CD4-positive, CD25-positive, alpha-beta regulatory T cell (primary cell): ENCODE results near the gene PDE5A. TPM values are rescaled to one million over a fixed set of nuclear protein-coding genes. Genes with fewer than 3 reads are reported as not detected.

Experiments
- ATAC-seq, 2 donors: fragments of 150-1000 bp; cut with Tn5 transposase; one replicate each; pipeline ENCODE4 v1.10.0; 2021; ENCODE audit warnings: low read depth in 2 of 2, moderate number of reproducible peaks in 2 of 2, moderate library complexity in 1 of 2
- DNase-seq, 3 donors: peaks; one replicate each; pipeline versions ENCODE4 v3.0.0 to v3.0.0-alpha.2; 2012 to 2022; ENCODE audit warnings: mixed read lengths in 1 of 3
- H3K27ac ChIP-seq: one replicate; pipeline ENCODE4 v1.7.0; 2013; ENCODE audit warnings: mild to moderate bottlenecking, low read length; ENCODE audit not compliant: insufficient read depth, poor library complexity, severe bottlenecking
- H3K27me3 ChIP-seq: one replicate; pipeline ENCODE4 v1.7.0; 2013; ENCODE audit warnings: low read length; ENCODE audit not compliant: control insufficient read depth, insufficient read depth
- H3K36me3 ChIP-seq: one replicate; pipeline ENCODE4 v1.7.0; 2013; ENCODE audit warnings: mild to moderate bottlenecking, low read length, moderate library complexity; ENCODE audit not compliant: control insufficient read depth, insufficient read depth
- H3K4me1 ChIP-seq: 2 replicates; pipeline ENCODE4 v1.7.0; 2013; ENCODE audit warnings: mild to moderate bottlenecking, low read length; ENCODE audit not compliant: insufficient read depth, control insufficient read depth, poor library complexity, severe bottlenecking
- H3K4me3 ChIP-seq: one replicate; pipeline ENCODE4 v1.7.0; 2013; ENCODE audit warnings: low read depth, mild to moderate bottlenecking, low read length, moderate library complexity
- H3K9me3 ChIP-seq, 2 experiments: 1 replicate in 1 of 2; 2 replicates in 1 of 2; pipeline ENCODE4 v1.7.0; 2013; ENCODE audit warnings: low read length in 2 of 2, mild to moderate bottlenecking in 1 of 2, moderate library complexity in 1 of 2; ENCODE audit not compliant: control insufficient read depth in 2 of 2
- H3K27ac Mint-ChIP-seq, 3 donors: one replicate each; pipeline ENCODE4 v1.8.0; 2020 to 2022; ENCODE audit warnings: mild to moderate bottlenecking in 3 of 3, mixed read lengths in 3 of 3, moderate library complexity in 2 of 3
- H3K27me3 Mint-ChIP-seq: one replicate; pipeline ENCODE4 v1.8.0; 2022; ENCODE audit warnings: mild to moderate bottlenecking, mixed read lengths
- H3K36me3 Mint-ChIP-seq: one replicate; pipeline ENCODE4 v1.8.0; 2020; ENCODE audit warnings: mixed read lengths
- H3K4me1 Mint-ChIP-seq, 4 donors: one replicate each; pipeline ENCODE4 v1.8.0; 2020 to 2022; ENCODE audit warnings: mixed read lengths in 4 of 4, mild to moderate bottlenecking in 1 of 4
- H3K4me3 Mint-ChIP-seq, 4 donors: one replicate each; pipeline ENCODE4 v1.8.0; 2020 to 2022; ENCODE audit warnings: mild to moderate bottlenecking in 4 of 4, mixed read lengths in 4 of 4, moderate library complexity in 3 of 4
- H3K9me3 Mint-ChIP-seq, 7 donors: one replicate each; pipeline ENCODE4 v1.8.0; 2020 to 2022; ENCODE audit warnings: mixed read lengths in 7 of 7, mild to moderate bottlenecking in 3 of 7, moderate library complexity in 2 of 7
- polyA plus RNA-seq, 4 donors: library from polyadenylated mRNA; unstranded; fragments of 300-500 nt; fragmentation: Illumina TruSeq; gene quantifications; one replicate each; pipeline ENCODE4 v1.2.3, GENCODE V29; 2021
- total RNA-seq: library from RNA; stranded (reverse); gene quantifications from one replicate; pipeline ENCODE4 v1.2.3, GENCODE V29; 2022

Gene PDE5A
- total and polyA plus RNA-seq, 5 donors from 2014 or later = 0.63 to 4.9 (median 1.3) TPM

- Mint-ChIP-seq H3K27me3 (peaks cover 7% of the 10 kb centered on the region), H3K4me1 (no peaks in the 10 kb centered on the region), H3K36me3 (no peaks in the 10 kb centered on the region), H3K27ac (no peak overlapping the region), H3K9me3 (peaks cover 0 to 6% (median 3%) of the 10 kb centered on the region in 7 donors), H3K4me3 (no peak overlapping the region)
- Histone ChIP-seq H3K4me1 (no peaks in the 10 kb centered on the region), H3K27ac (no peak overlapping the region), H3K36me3 (no peaks in the 10 kb centered on the region), H3K4me3 (no peak overlapping the region), H3K27me3 (no peaks in the 10 kb centered on the region), H3K9me3 (peaks cover 0 to 7% of the 10 kb centered on the region in 2 experiments)
- DNase-seq (no peak), ATAC-seq (no peak)
Measured at GRCh38 chr4:119598521-119598920, 30.1 kb downstream of the PDE5A start.

GRCh38 chr4:119597377-119597776 lies 31.2 kb downstream of the PDE5A start:
- Histone ChIP-seq H3K9me3 (peaks cover 0 to 7% of the 10 kb centered on the region in 2 experiments), H3K36me3 (no peaks in the 10 kb centered on the region), H3K4me3 (no peak overlapping the region), H3K27me3 (no peaks in the 10 kb centered on the region), H3K4me1 (no peaks in the 10 kb centered on the region), H3K27ac (no peak overlapping the region)
- H3K27ac Mint-ChIP-seq = no peak overlapping the region
- H3K4me3 Mint-ChIP-seq = no peak overlapping the region
- DNase-seq = no peak
- peaks cover 7% of the 10 kb centered on the region for H3K27me3 Mint-ChIP-seq
- no peaks in the 10 kb centered on the region for H3K36me3 Mint-ChIP-seq
- no peaks in the 10 kb centered on the region for H3K4me1 Mint-ChIP-seq
- no peak for ATAC-seq
- H3K9me3 Mint-ChIP-seq = peaks cover 0 to 6% (median 0%) of the 10 kb centered on the region in 7 donors

- Mint-ChIP-seq H3K36me3 (no peaks in the 10 kb centered on the region), H3K27ac (no peak overlapping the region), H3K4me1 (no peaks in the 10 kb centered on the region), H3K27me3 (peaks cover 7% of the 10 kb centered on the region), H3K9me3 (peaks cover 0 to 5% (median 0%) of the 10 kb centered on the region in 7 donors), H3K4me3 (no peak overlapping the region)
- no peak overlapping the region for H3K4me3 ChIP-seq
- no peaks in the 10 kb centered on the region for H3K4me1 ChIP-seq
- H3K9me3 ChIP-seq = peaks cover 0 to under 1% of the 10 kb centered on the region in 2 experiments
- H3K27me3 ChIP-seq = no peaks in the 10 kb centered on the region
- ATAC-seq (no peak), DNase-seq (no peak)
- no peak overlapping the region for H3K27ac ChIP-seq
- no peaks in the 10 kb centered on the region for H3K36me3 ChIP-seq
Measured at GRCh38 chr4:119593698-119594097, 34.9 kb downstream of the PDE5A start.

GRCh38 chr4:119592830-119593229 lies 35.8 kb downstream of the PDE5A start:
- no peak overlapping the region for H3K27ac Mint-ChIP-seq
- Histone ChIP-seq H3K4me3 (no peak overlapping the region), H3K36me3 (no peaks in the 10 kb centered on the region), H3K27me3 (no peaks in the 10 kb centered on the region), H3K9me3 (no peaks in the 10 kb centered on the region), H3K27ac (no peak overlapping the region), H3K4me1 (no peaks in the 10 kb centered on the region)
- no peaks in the 10 kb centered on the region for H3K36me3 Mint-ChIP-seq
- no peak overlapping the region for H3K4me3 Mint-ChIP-seq
- H3K9me3 Mint-ChIP-seq = no peaks in the 10 kb centered on the region
- no peaks in the 10 kb centered on the region for H3K4me1 Mint-ChIP-seq
- DNase-seq (no peak), ATAC-seq (no peak)
- peaks cover 7% of the 10 kb centered on the region for H3K27me3 Mint-ChIP-seq

GRCh38 chr4:119589165-119589564 lies 39.4 kb downstream of the PDE5A start:
- Histone ChIP-seq H3K36me3 (no peaks in the 10 kb centered on the region), H3K4me3 (no peak overlapping the region), H3K4me1 (no peaks in the 10 kb centered on the region), H3K9me3 (no peaks in the 10 kb centered on the region), H3K27ac (no peak overlapping the region), H3K27me3 (no peaks in the 10 kb centered on the region)
- Mint-ChIP-seq H3K4me3 (no peak overlapping the region), H3K27me3 (no peaks in the 10 kb centered on the region), H3K36me3 (no peaks in the 10 kb centered on the region), H3K4me1 (no peaks in the 10 kb centered on the region), H3K27ac (no peak overlapping the region), H3K9me3 (peaks cover 0 to 1% (median 0%) of the 10 kb centered on the region in 7 donors)
- DNase-seq (no peak), ATAC-seq (no peak)

- H3K27ac ChIP-seq = no peak overlapping the region
- H3K36me3 Mint-ChIP-seq = no peaks in the 10 kb centered on the region
- H3K9me3 ChIP-seq = no peaks in the 10 kb centered on the region
- no peaks in the 10 kb centered on the region for H3K27me3 Mint-ChIP-seq
- peaks cover 0 to 1% (median 0%) of the 10 kb centered on the region in 7 donors for H3K9me3 Mint-ChIP-seq
- ATAC-seq (no peak), DNase-seq (no peak)
- no peaks in the 10 kb centered on the region for H3K4me1 Mint-ChIP-seq
- H3K27me3 ChIP-seq = no peaks in the 10 kb centered on the region
- no peak overlapping the region for H3K4me3 Mint-ChIP-seq
- H3K27ac Mint-ChIP-seq = no peak overlapping the region
- no peak overlapping the region for H3K4me3 ChIP-seq
- no peaks in the 10 kb centered on the region for H3K4me1 ChIP-seq
- H3K36me3 ChIP-seq = no peaks in the 10 kb centered on the region
Measured at GRCh38 chr4:119587796-119588195, 40.8 kb downstream of the PDE5A start.

GRCh38 chr4:119585771-119586170 lies 42.8 kb downstream of the PDE5A start:
- no peak overlapping the region for H3K4me3 Mint-ChIP-seq
- ATAC-seq = no peak

GRCh38 chr4:119581190-119581873 lies 47.3 kb downstream of the PDE5A start:
- Mint-ChIP-seq H3K4me1 (no peaks in the 10 kb centered on the region), H3K4me3 (no peak overlapping the region), H3K36me3 (no peaks in the 10 kb centered on the region), H3K27me3 (no peaks in the 10 kb centered on the region), H3K27ac (no peak overlapping the region), H3K9me3 (peaks cover 0 to 5% (median 1%) of the 10 kb centered on the region in 7 donors)
- H3K4me3 ChIP-seq = no peak overlapping the region
- no peaks in the 10 kb centered on the region for H3K27me3 ChIP-seq
- DNase-seq (no peak), ATAC-seq (no peak)
- H3K27ac ChIP-seq = no peak overlapping the region
- H3K36me3 ChIP-seq = no peaks in the 10 kb centered on the region
- no peaks in the 10 kb centered on the region for H3K9me3 ChIP-seq
- no peaks in the 10 kb centered on the region for H3K4me1 ChIP-seq

More at GRCh38 chr4:119585771-119586170, 42.8 kb downstream of the PDE5A start:
- H3K4me1 Mint-ChIP-seq = no peaks in the 10 kb centered on the region
- Histone ChIP-seq H3K27me3 (no peaks in the 10 kb centered on the region), H3K36me3 (no peaks in the 10 kb centered on the region), H3K27ac (no peak overlapping the region), H3K4me1 (no peaks in the 10 kb centered on the region), H3K9me3 (no peaks in the 10 kb centered on the region), H3K4me3 (no peak overlapping the region)
- H3K27me3 Mint-ChIP-seq = no peaks in the 10 kb centered on the region
- H3K27ac Mint-ChIP-seq = no peak overlapping the region
- no peaks in the 10 kb centered on the region for H3K36me3 Mint-ChIP-seq
- peaks cover 0 to 5% (median 0%) of the 10 kb centered on the region in 7 donors for H3K9me3 Mint-ChIP-seq
- DNase-seq = no peak
